CD4-positive, alpha-beta T cell treated with Interleukin-12 subunit alpha and Interleukin-12 subunit beta, for 1 hour (primary cell): ENCODE measurements around the gene PPP2R3B.

Source experiments
- DNase-seq: peaks from one replicate; pipeline ENCODE4 v3.0.0-alpha.2; 2020

PPP2R3B gene

DNA sequence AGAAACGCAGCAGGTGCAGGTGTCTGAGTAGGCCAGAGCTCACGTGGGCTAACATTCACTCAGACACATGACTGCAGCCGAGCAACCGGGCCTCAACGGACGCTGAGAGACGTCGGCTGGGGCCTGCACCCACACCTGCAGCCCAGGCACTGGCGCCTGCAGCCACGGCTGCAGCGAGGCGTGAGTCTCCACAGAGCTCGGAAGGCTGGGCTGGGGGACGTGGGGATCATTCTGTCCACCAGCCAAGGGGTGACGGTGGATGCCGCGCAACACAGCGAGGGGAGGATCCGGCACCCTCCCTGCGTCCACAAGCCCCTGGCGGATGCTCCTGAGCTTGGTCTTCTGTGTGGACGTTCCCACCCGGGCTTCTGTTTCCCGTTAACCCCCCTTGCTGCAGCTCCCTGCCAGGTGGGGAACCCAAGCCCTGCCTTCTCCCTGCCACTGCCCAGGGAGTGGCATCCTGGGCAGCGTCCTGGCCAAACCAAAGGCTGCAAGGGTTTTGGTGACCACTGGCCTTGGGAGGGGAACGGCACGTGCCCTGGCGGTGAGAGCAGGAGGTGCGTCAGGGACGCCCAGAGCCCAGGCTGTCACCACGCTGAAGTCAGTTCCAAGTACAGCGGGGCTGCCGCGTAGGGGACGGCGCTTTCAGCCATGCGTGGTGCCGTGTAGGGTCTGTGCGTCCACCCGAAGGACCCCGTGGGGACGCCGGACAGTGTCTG lies 16.3 kb downstream of the PPP2R3B start:
- no peak for DNase-seq

DNA sequence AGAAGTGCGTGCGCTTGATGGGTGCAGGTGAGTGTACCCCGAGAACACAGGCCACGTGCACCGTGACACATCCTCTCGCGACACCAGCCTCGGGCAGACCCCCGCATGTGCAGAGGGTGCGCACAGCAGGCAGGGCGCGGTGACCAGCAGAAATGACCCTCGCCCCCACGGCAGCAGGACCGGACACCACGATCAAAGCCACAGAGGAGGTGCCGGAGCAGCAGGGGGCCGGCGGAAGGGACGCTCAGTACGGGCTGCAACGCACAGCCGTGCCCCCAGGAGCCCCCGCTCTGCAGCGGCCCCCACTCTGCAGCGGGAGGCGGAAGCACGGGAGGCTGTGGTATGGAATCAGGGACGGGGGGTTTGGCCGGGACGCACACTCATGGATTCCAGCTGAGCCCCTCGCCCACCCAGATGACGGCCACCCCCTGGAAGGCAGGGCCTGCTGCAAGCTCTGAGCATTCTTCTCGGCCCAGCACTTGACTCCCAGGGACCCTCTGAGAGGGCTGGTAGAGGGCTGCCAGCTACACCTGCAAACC lies 17.1 kb downstream of the PPP2R3B start:
- DNase-seq = no peak

GRCh38 chrX:368811-369562 lies 17.7 kb downstream of the PPP2R3B start:
- DNase-seq = no peak

GRCh38 chrX:367866-368265 lies 18.8 kb downstream of the PPP2R3B start:
- no peak for DNase-seq

GRCh38 chrX:367349-367748 lies 19.4 kb downstream of the PPP2R3B start:
- no peak for DNase-seq

- DNase-seq = no peak
Measured at GRCh38 chrX:363621-364375, 22.9 kb downstream of the PPP2R3B start.

DNA sequence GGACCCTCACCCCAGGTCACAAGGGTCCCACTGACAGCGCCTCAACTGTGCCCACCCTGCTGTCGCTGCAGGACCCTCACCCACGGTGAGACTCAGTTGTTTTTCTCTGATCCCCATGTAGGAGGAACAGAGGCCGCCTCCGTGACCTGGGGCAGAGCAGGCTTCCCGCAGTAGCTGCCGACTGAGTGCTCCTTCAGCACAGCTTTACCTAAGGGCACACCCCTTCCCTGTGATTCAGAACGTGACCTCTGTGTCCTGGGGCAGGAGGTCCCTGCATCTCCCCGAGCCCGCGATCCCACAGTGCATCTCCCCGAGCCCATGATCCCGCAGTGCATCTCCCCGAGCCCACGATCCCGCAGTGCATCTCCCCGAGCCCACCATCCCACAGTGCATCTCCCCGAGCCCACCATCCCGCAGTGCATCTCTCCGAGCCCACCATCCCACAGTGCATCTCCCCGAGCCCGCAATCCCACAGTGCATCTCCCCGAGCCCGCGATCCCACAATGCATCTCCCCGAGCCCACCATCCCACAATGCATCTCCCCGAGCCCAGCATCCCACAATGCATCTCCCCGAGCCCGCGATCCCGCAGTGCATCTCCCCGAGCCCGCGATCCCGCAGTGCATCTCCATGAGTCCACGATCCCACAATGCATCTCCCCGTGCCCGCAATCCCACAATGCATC lies 23.6 kb downstream of the PPP2R3B start:
- DNase-seq = no peak

- DNase-seq = no peak
Measured at GRCh38 chrX:362351-362750, 24.4 kb downstream of the PPP2R3B start.

GRCh38 chrX:361231-362145 lies 25.2 kb downstream of the PPP2R3B start:
- DNase-seq = no peak

- DNase-seq = no peak
Measured at GRCh38 chrX:360496-361150, 26.1 kb downstream of the PPP2R3B start.

DNA sequence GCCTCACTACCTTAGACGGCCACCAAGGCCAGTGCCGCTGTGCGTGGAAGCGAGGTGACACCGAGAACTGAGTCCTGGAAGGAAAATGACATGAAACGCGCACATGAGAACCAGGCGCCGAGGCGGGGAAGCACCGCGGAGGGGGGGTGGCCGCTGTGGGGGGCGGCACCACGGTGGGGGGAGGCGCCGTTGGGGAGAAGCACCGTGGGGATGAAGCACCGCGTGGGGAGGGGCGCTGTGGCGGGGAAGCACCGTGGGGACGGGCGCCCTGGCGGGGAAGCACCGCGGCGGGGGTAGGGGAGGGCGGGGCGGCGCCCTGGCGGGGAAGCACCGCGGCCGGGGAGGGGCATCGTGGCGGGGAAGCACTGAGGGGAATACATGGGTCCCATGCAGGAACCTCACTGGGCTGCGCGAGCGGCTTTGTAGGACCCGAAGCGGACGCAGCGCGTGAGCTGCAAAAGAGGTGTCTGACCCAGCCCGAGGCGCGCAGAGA lies 28.0 kb downstream of the PPP2R3B start:
- DNase-seq = no peak

DNA sequence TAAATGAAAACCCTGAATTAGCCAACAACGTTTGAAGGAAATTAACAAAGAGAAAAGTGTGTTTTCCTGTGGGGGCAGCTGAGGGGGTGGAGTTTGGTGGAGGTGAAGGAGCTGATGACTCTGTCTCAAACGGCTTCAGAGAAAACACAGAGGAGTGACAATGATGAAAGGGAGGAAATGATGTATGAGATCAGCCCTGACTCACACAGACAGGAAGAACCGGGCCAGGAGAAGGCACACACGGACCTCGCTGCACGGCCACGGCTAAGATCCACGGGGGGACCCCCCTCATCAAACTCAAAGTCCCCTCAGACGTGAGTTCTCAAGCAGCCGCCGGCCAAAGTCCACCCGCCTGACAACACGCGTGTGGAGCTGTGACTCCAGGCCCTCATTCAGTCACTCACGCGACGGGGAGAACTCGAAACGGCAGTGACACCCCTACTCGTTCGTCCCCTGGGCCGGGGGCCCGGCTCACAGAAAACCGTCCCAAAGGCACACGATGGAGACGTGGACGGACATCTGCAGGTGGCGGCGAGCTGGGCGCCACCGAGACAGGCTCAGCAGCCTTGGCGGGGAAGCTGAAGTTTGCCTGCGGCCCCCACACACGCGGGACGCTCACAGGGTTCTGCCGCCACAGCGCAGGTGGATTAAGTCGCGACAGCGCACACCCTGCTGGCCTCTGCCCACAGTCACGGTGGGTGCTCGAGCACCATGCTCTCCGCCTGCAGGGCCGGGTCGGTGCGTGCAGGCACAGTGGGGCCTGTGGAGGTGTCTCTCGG lies 28.8 kb downstream of the PPP2R3B start:
- peak; percentile 66 for DNase-seq

DNA sequence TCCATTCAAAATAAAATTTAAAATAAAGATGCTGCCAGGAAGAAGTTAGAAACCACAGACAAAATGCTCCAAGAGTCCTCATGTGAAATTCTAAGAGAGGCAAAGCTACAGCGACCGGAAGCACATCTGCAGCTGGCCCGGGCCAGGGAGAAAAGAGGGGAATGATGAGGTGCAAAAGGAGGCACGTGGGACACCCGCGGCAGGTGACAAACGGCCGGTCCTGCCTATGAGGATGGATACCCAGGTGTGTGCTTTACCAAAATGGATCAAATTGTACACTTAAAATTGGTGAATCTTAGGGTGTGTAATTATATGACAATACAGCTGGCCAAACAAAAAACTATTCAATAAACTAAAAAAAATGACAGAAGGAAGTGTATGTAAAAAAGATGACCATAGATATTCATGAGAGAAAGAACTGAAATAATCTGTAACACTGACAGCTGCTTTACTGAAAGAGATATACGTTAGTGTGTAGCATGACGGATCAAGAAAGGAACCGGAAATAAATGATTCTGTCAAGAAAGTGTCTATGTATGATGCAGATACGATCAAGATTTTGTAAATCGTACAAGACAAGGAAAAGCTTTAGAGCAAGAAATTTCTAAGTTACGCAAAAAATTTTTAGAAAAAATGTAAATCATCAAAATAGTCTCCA lies 29.5 kb downstream of the PPP2R3B start:
- no peak for DNase-seq

DNA sequence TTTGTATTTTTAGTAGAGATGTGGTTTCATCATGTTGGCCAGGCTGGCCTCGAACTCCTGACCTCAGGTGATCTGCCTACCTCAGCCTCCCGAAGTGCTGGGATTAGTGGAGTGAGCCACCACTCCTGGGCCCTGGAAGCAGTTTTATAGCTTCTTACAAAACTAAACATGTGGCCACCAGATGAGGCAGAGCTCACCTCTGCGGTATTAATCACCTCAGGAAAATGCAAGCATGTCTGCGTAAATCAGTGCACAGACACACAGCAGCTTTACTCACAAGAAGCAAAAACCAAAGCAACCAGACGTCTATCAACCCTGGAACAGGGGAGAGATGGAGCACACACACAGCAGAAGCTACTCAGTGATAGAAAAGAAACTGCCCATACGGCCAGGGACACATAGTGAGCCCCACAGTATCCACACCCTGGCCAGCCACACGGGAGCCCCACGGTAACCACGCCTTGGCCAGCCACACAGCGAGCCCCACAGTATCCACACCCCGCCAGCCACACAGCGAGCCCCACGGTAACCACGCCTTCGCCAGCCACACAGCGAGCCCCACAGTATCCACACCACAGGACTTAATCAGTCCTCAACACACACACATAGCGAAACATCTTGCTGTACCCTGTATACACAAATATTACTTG lies 30.2 kb downstream of the PPP2R3B start:
- DNase-seq = no peak

DNA sequence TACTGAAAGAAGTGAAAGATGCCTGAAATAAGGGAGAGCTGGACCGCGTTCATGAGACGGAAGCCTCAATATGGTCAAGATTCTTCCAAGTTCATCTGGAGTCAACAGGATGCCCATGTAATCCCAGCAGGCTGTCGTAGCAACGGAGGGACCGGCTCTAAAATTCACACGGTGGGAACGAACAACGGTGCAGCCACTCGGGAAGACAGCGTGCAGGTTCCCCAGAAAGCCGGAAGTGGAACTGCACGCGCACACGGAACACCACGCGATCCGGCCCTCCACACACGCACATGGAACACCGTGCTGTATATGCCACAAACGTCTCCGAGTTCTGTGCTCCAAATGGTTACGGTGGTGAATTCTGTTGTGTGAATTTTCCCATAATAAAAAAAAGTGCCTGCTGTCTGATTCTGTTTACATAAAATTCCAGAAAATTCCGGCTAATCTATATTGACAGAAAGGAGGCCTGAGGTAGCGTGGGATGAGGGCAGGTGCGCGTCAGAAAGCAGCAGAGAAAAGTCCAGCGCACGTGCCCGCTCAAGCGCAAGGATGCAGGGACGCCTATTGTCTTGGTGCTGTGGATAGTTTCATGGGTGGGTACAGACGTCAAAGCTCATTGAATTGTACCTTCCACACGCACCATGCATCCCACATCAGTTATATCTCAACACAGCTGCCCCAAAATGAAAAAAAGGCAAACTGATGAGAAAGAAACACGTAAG lies 31.2 kb downstream of the PPP2R3B start:
- DNase-seq = no peak

GRCh38 chrX:353566-354535 lies 32.9 kb downstream of the PPP2R3B start:
- DNase-seq = no peak
